Body of pancreas (tissue), 4 donors: ENCODE results near the gene RICTOR.

Experiments used
- CTCF ChIP-seq, 7 experiments: fragments of 450-650 bp in 4 of 7; fragments of 200-600 bp in 3 of 7; sonication (generic) in 3 of 7; IDR thresholded peaks; one replicate each; pipeline ENCODE4 v1.5.1; 2016 to 2019; ENCODE audit warnings: antibody characterized with exemption in 7 of 7
- POLR2A ChIP-seq, 3 donors: fragments of 450-650 bp; IDR thresholded peaks; one replicate each; pipeline ENCODE4 v1.6.1; 2016; ENCODE audit warnings: antibody characterized with exemption in 3 of 3, mild to moderate bottlenecking in 2 of 3

- TF ChIP-seq POLR2A (IDR thresholded peaks at IDR 0.05): no peak
- TF ChIP-seq CTCF (IDR thresholded peaks at IDR 0.05): no peak
Measured at GRCh38 chr5:39117401-39117800, 43.2 kb upstream of the RICTOR start.
